SU-DHL-6 (cell line): ENCODE results near the gene IL32.

Source experiments
- H2AFZ ChIP-seq: fragments of 200-600 bp; sonication (generic); 2 replicates; pipeline ENCODE4 v1.6.1; 2014; ENCODE audit warnings: low read depth, mild to moderate bottlenecking, moderate library complexity, mixed read lengths, antibody characterized with exemption, low read length; ENCODE audit not compliant: severe bottlenecking
- H3F3A ChIP-seq: fragments of 200-600 bp; shearing (Covaris generic); 2 replicates; pipeline ENCODE4 v1.6.0; 2016; ENCODE audit warnings: antibody characterized with exemption, mild to moderate bottlenecking; ENCODE audit not compliant: insufficient read depth
- H3K27ac ChIP-seq: fragments of 200-600 bp; sonication (generic); 2 replicates; pipeline ENCODE4 v1.5.1; 2016; ENCODE audit warnings: low read depth, mild to moderate bottlenecking, low read length, moderate library complexity, mixed read lengths
- H3K27me3 ChIP-seq: fragments of 200-600 bp; sonication (generic), shearing (Covaris generic); 2 replicates; pipeline ENCODE4 v1.6.0; 2014; ENCODE audit warnings: mild to moderate bottlenecking, low read length
- H3K36me3 ChIP-seq: fragments of 200-600 bp; sonication (generic); 2 replicates; pipeline ENCODE4 v1.6.1; 2014; ENCODE audit warnings: mild to moderate bottlenecking, low read length, mixed read lengths
- H3K4me2 ChIP-seq: fragments of 300-600, 200-600 bp; shearing (Covaris generic), sonication (generic); 2 replicates; pipeline ENCODE4 v1.6.0; 2014; ENCODE audit warnings: low read length, low read depth, mild to moderate bottlenecking; ENCODE audit not compliant: poor library complexity, severe bottlenecking
- H3K4me3 ChIP-seq: fragments of 200-600 bp; sonication (generic); 2 replicates; pipeline ENCODE4 v1.5.1; 2014; ENCODE audit warnings: antibody characterized with exemption, low read length, mild to moderate bottlenecking, mixed read lengths; ENCODE audit not compliant: insufficient read depth, poor library complexity, severe bottlenecking
- H3K79me2 ChIP-seq: fragments of 200-600 bp; sonication (generic); 2 replicates; pipeline ENCODE4 v1.6.1; 2014; ENCODE audit warnings: mild to moderate bottlenecking, low read length, moderate library complexity; ENCODE audit not compliant: insufficient read depth
- H3K9ac ChIP-seq: fragments of 200-600 bp; sonication (generic); 2 replicates; pipeline ENCODE4 v1.7.0; 2014; ENCODE audit warnings: mild to moderate bottlenecking, low read length
- H3K9me2 ChIP-seq: fragments of 200-600 bp; sonication (generic); replicated peaks from 2 replicates; pipeline ENCODE4 v1.6.1; 2014; ENCODE audit warnings: low read length; ENCODE audit not compliant: insufficient read depth
- H3K9me3 ChIP-seq: fragments of 200-600 bp; sonication (generic); 2 replicates; pipeline ENCODE4 v1.6.1; 2014; ENCODE audit warnings: low read length, mixed read lengths; ENCODE audit not compliant: insufficient read depth
- H4K20me1 ChIP-seq: fragments of 200-600 bp; sonication (generic); 2 replicates; pipeline ENCODE4 v1.6.1; 2014; ENCODE audit warnings: low read depth, mild to moderate bottlenecking, antibody characterized with exemption, low read length, moderate library complexity, mixed read lengths
- EZH2phosphoT487 ChIP-seq: fragments of 200-600 bp; sonication (generic), shearing (Covaris generic); conservative IDR thresholded peaks from 2 replicates; pipeline ENCODE4 v1.6.1; 2018; ENCODE audit warnings: mild to moderate bottlenecking, antibody characterized with exemption, low read length, moderate library complexity, mixed read lengths
- TF ChIP-seq, protein P1 (sequence below): fragments of 200-600 bp; sonication (generic); IDR thresholded peaks from one replicate; pipeline ENCODE4 v1.5.1; 2017; ENCODE audit warnings: antibody characterized with exemption, mild to moderate bottlenecking, low read length, moderate library complexity; ENCODE audit not compliant: insufficient read depth, poor library complexity, severe bottlenecking

Gene IL32

DNA sequence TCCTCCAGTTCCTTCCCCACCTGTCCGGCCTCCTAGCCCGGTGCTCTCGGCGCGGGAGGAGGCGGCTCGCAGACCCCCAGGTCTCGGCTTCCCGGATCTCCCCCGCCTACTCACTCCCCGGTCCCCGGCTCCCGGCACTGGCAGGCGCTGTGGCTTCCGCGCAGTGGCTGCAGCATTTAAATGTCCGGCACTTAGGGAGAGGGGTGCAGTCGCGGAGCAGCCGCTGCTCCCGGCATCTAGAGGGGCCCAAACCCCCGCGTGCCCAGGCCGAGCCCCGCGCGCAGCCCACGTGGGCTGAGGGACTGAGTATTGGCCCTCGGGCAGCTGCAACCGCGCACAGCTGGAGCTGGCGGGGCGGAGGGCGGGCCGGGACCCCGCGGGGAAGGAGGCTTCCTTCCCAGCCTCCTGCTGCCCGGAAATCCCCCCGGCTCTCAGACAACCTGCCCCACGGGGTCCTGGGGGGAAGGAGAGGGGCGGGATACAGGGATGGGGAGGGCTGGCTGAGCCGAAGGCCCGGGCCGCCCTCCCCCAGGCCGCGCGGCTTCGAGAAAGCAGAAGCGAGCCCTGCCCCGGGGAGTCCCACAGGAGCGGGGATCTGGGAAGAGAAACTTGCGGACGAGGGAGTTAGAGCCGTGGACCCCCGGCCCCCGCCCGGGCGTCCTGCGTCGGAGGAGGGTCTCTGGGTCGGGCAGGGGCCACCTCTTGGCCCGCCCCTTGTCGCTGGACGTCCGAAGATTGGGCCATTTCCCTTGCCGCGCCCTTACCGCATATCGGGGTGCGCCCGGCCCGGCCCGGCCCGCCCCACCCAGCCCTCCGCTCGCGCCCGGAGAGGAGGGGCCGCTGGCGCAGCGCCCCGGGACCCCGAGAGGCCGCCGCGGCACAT is 19.4 kb upstream of the IL32 start, which contains the start of gene MMP25:
Gene MMP25 (plus strand): TSS at position 804 of the 883 bp plus-strand sequence. CDS start 357 bp downstream, outside the sequence.
- Histone ChIP-seq H3K9me3 (no peaks in the 10 kb centered on the region), H3K4me2 (peak within 1 kb of the TSS; percentile 49), H3F3A (no peaks in the 10 kb centered on the region), H2AFZ (no peak within 1 kb of the TSS), H3K9ac (peak within 1 kb of the TSS; percentile 28), H3K79me2 (no peaks in the 10 kb centered on the region), H3K36me3 (no peaks in the 10 kb centered on the region), H4K20me1 (no peaks in the 10 kb centered on the region), H3K27me3 (no peaks in the 10 kb centered on the region), H3K27ac (no peak within 1 kb of the TSS), H3K4me3 (peak within 1 kb of the TSS; percentile 25), H3K9me2 (no peaks in the 10 kb centered on the region)
- TF ChIP-seq, protein P1, sequence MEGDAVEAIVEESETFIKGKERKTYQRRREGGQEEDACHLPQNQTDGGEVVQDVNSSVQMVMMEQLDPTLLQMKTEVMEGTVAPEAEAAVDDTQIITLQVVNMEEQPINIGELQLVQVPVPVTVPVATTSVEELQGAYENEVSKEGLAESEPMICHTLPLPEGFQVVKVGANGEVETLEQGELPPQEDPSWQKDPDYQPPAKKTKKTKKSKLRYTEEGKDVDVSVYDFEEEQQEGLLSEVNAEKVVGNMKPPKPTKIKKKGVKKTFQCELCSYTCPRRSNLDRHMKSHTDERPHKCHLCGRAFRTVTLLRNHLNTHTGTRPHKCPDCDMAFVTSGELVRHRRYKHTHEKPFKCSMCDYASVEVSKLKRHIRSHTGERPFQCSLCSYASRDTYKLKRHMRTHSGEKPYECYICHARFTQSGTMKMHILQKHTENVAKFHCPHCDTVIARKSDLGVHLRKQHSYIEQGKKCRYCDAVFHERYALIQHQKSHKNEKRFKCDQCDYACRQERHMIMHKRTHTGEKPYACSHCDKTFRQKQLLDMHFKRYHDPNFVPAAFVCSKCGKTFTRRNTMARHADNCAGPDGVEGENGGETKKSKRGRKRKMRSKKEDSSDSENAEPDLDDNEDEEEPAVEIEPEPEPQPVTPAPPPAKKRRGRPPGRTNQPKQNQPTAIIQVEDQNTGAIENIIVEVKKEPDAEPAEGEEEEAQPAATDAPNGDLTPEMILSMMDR: no peak
- no peak; the same call in 1 of the 2 replicates for TF ChIP-seq EZH2phosphoT487

DNA sequence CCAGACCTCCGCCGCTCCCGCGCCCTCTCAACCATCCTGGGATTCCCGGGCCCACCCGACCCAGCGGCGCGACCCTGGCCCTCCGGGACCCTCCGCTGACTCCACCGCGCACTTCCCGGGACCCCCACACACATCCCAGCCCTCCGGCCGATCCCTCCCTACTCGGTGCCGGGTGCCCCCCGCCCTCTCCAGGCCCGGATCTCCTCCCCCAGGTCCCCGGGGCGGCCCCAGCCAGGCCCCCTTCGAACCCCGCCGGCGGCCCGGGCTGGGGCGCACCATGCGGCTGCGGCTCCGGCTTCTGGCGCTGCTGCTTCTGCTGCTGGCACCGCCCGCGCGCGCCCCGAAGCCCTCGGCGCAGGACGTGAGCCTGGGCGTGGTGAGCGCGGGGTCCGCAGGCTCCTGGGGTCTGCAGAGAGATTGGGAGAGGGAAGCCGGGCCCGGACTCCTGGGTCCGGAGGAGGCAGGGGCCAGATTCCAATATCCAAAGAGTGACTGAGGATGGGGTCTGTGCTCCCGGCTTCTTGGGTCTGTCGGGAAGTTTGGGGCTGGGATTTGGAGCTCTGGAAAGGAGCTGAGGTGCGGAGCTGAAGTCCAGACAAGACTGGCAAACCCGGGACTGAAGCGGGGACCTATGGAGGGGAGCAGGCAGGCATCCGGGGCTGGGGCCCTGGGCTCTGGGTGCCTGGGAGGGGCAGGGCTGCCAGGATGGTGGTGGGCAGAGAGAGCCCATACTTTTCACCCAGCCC is 18.6 kb upstream of the IL32 start:
- H4K20me1 ChIP-seq: no peaks in the 10 kb centered on the region
- H3K9me3 ChIP-seq: no peaks in the 10 kb centered on the region

DNA sequence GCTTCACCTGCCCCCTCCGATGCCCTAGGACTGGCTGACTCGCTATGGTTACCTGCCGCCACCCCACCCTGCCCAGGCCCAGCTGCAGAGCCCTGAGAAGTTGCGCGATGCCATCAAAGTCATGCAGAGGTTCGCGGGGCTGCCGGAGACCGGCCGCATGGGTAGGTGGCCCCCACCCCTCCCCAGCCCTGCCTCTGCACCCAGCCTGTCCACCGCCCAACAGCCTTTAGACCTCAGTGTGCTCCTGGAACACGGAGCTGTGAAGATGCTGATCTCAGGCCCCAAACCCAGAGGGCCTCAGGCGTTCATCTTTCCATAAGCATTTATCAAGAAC is 18.1 kb upstream of the IL32 start:
- H3K36me3 ChIP-seq: no peaks in the 10 kb centered on the region
- H3K9ac ChIP-seq: no peak overlapping the region
- H4K20me1 ChIP-seq: no peaks in the 10 kb centered on the region
- no peak overlapping the region for H3K27ac ChIP-seq
- no peak for TF ChIP-seq EZH2phosphoT487
- TF ChIP-seq, protein P1: no peak
- H3K4me3 ChIP-seq: no peak overlapping the region
- H3K9me2 ChIP-seq: no peaks in the 10 kb centered on the region
- no peaks in the 10 kb centered on the region for H3K9me3 ChIP-seq
- H3F3A ChIP-seq: no peaks in the 10 kb centered on the region
- H3K27me3 ChIP-seq: no peaks in the 10 kb centered on the region
- no peak overlapping the region for H2AFZ ChIP-seq
- H3K4me2 ChIP-seq: no peak overlapping the region
- H3K79me2 ChIP-seq: no peaks in the 10 kb centered on the region

More for the DNA sequence above, 18.6 kb upstream of the IL32 start:
- no peak overlapping the region for H2AFZ ChIP-seq
- no peak for TF ChIP-seq EZH2phosphoT487
- TF ChIP-seq, protein P1: no peak
- no peak overlapping the region for H3K27ac ChIP-seq
- no peaks in the 10 kb centered on the region for H3K27me3 ChIP-seq
- no peaks in the 10 kb centered on the region for H3K9me2 ChIP-seq
- no peak overlapping the region for H3K4me3 ChIP-seq
- no peaks in the 10 kb centered on the region for H3F3A ChIP-seq
- H3K9ac ChIP-seq: no peak overlapping the region
- H3K36me3 ChIP-seq: no peaks in the 10 kb centered on the region
- H3K4me2 ChIP-seq: peak overlapping the region; percentile 49
- H3K79me2 ChIP-seq: no peaks in the 10 kb centered on the region
